H1 (cell line): ENCODE results near the gene PBX3. TPM values are rescaled to one million over a fixed set of nuclear protein-coding genes. Genes with fewer than 3 reads are reported as not detected.

Experiments used
- CTCF ChIA-PET: fragments of 300-600 bp; sonication (Branson Sonifier 250); formaldehyde crosslinking; loops from one replicate; lab custom pipeline; 2021; ENCODE audit not compliant: partially characterized antibody; lab: Charles Lee
- POLR2A ChIA-PET: fragments of 300-600 bp; sonication (Branson Sonifier 250); formaldehyde crosslinking; loops from one replicate; lab custom pipeline; 2021; ENCODE audit warnings: inconsistent platforms; ENCODE audit not compliant: partially characterized antibody; lab: Charles Lee
- DNase-seq, 2 experiments: peaks; one replicate each; pipeline versions ENCODE4 v3.0.0 to v3.0.0-alpha.2; 2010 to 2022; ENCODE audit warnings: low spot score in 2 of 2, low read depth in 1 of 2, mixed read lengths in 1 of 2
- FAIRE-seq: peaks from 2 replicates; lab custom pipeline; 2011; peaks lifted over from hg19 to GRCh38; lab: Jason Lieb, UNC
- H2AFZ ChIP-seq: 2 replicates; pipeline ENCODE4 v1.8.1; 2012; ENCODE audit warnings: low read length, inconsistent platforms
- H2AK5ac ChIP-seq: 2 replicates; pipeline ENCODE4 v1.6.1; 2013; ENCODE audit warnings: low read depth, low read length
- H2BK120ac ChIP-seq: replicated peaks from 2 replicates; pipeline ENCODE3; 2013; ENCODE audit warnings: low read depth, low read length, inconsistent platforms
- H2BK12ac ChIP-seq: 2 replicates; pipeline ENCODE4 v1.6.1; 2013; ENCODE audit warnings: low read depth, low read length
- H2BK15ac ChIP-seq: 2 replicates; pipeline ENCODE4 v1.6.1; 2013; ENCODE audit warnings: low read length
- H2BK20ac ChIP-seq: 2 replicates; pipeline ENCODE4 v1.6.1; 2013; ENCODE audit warnings: low read length
- H2BK5ac ChIP-seq: 2 replicates; pipeline ENCODE4 v1.6.1; 2013; ENCODE audit warnings: low read depth, low read length
- H3K14ac ChIP-seq: 2 replicates; pipeline ENCODE4 v1.6.1; 2013; ENCODE audit warnings: inconsistent platforms; ENCODE audit not compliant: insufficient read length
- H3K18ac ChIP-seq: 2 replicates; pipeline ENCODE4 v1.6.1; 2013; ENCODE audit warnings: low read length; ENCODE audit errors: extremely low read depth
- H3K23ac ChIP-seq: 2 replicates; pipeline ENCODE4 v1.6.1; 2013; ENCODE audit warnings: inconsistent platforms; ENCODE audit not compliant: insufficient read length
- H3K23me2 ChIP-seq: 2 replicates; pipeline ENCODE4 v1.6.1; 2013; ENCODE audit warnings: low read depth, low read length
- H3K27ac ChIP-seq: 2 replicates; pipeline ENCODE4 v1.6.1; 2011; ENCODE audit warnings: low read depth, low read length, inconsistent platforms
- H3K27me3 ChIP-seq, 4 experiments: replicated peaks in 1 of 4; 1 replicate in 1 of 4; 2 replicates in 3 of 4; pipeline versions ENCODE4 v1.6.1 to v1.8.1; 2011 to 2013; ENCODE audit warnings: low read length in 3 of 4, mild to moderate bottlenecking in 3 of 4, inconsistent platforms in 2 of 4, mixed read lengths in 2 of 4, moderate library complexity in 1 of 4; ENCODE audit not compliant: control insufficient read depth in 3 of 4, insufficient read depth in 3 of 4; ENCODE audit errors: extremely low read depth in 1 of 4
- H3K36me3 ChIP-seq, 4 experiments: 2 replicates each; pipeline versions ENCODE4 v1.6.1 to v1.8.1; 2011 to 2013; ENCODE audit warnings: mild to moderate bottlenecking in 4 of 4, low read length in 3 of 4, moderate library complexity in 2 of 4, control low read depth in 1 of 4, inconsistent platforms in 1 of 4; ENCODE audit not compliant: insufficient read depth in 4 of 4, control insufficient read depth in 2 of 4
- H3K4ac ChIP-seq: replicated peaks from 2 replicates; pipeline ENCODE3; 2013; ENCODE audit warnings: low read length, low read depth, mixed read lengths, inconsistent platforms; ENCODE audit not compliant: insufficient read length
- H3K4me1 ChIP-seq, 4 experiments: replicated peaks in 1 of 4; 1 replicate in 1 of 4; 2 replicates in 3 of 4; pipeline versions ENCODE4 v1.6.1 to v1.8.1; 2011 to 2013; ENCODE audit warnings: low read length in 3 of 4, inconsistent platforms in 2 of 4, mixed read lengths in 1 of 4; ENCODE audit not compliant: insufficient read depth in 4 of 4, control insufficient read depth in 3 of 4
- H3K4me2 ChIP-seq, 2 experiments: 2 replicates each; pipeline versions ENCODE4 v1.6.1 to v1.8.1; 2011 to 2013; ENCODE audit warnings: low read depth in 2 of 2, low read length in 2 of 2, control low read depth in 1 of 2, inconsistent platforms in 1 of 2, mild to moderate bottlenecking in 1 of 2; ENCODE audit not compliant: insufficient read depth in 1 of 2
- H3K4me3 ChIP-seq, 4 experiments: fragments of 200-600, 300-600 bp in 1 of 4; sonication (generic), shearing (Covaris generic), sonication (Bioruptor Twin) in 1 of 4; 2 replicates each; pipeline versions ENCODE4 v1.5.1 to v1.8.1; 2011 to 2016; ENCODE audit warnings: low read length in 4 of 4, low read depth in 3 of 4, control low read depth in 2 of 4, inconsistent platforms in 2 of 4, mild to moderate bottlenecking in 2 of 4, mixed read lengths in 1 of 4, moderate library complexity in 1 of 4; ENCODE audit not compliant: insufficient read depth in 2 of 4; ENCODE audit errors: extremely low read depth in 1 of 4
- H3K56ac ChIP-seq: replicated peaks from 2 replicates; pipeline ENCODE3; 2013; ENCODE audit warnings: low read depth, mild to moderate bottlenecking, mixed read lengths, low read length, inconsistent platforms; ENCODE audit not compliant: insufficient read length
- H3K79me1 ChIP-seq: 2 replicates; pipeline ENCODE4 v1.6.1; 2013; ENCODE audit warnings: low read depth, low read length, control low read depth
- H3K79me2 ChIP-seq, 2 experiments: 2 replicates each; pipeline versions ENCODE4 v1.6.1 to v1.8.1; 2012 to 2013; ENCODE audit warnings: low read length in 2 of 2, mild to moderate bottlenecking in 2 of 2, inconsistent platforms in 1 of 2; ENCODE audit not compliant: insufficient read depth in 2 of 2, control insufficient read depth in 1 of 2
- H3K9ac ChIP-seq, 4 experiments: replicated peaks in 1 of 4; 1 replicate in 1 of 4; 2 replicates in 3 of 4; pipeline versions ENCODE4 v1.6.1 to v1.8.1; 2011 to 2013; ENCODE audit warnings: low read depth in 3 of 4, low read length in 3 of 4, control low read depth in 2 of 4, mild to moderate bottlenecking in 2 of 4, moderate library complexity in 2 of 4, inconsistent platforms in 1 of 4; ENCODE audit errors: extremely low read depth in 1 of 4
- H3K9me3 ChIP-seq, 2 experiments: 2 replicates each; pipeline versions ENCODE4 v1.6.1 to v1.8.1; 2012 to 2013; ENCODE audit warnings: mild to moderate bottlenecking in 2 of 2, moderate library complexity in 2 of 2, control low read depth in 1 of 2, inconsistent platforms in 1 of 2, low read depth in 1 of 2, low read length in 1 of 2, mixed read lengths in 1 of 2; ENCODE audit not compliant: insufficient read depth in 2 of 2
- H4K20me1 ChIP-seq, 2 experiments: replicated peaks in 1 of 2; 2 replicates each; pipeline versions ENCODE3 to v1.8.1; 2011 to 2013; ENCODE audit warnings: inconsistent platforms in 2 of 2, low read length in 2 of 2, mild to moderate bottlenecking in 1 of 2; ENCODE audit not compliant: insufficient read depth in 2 of 2, control insufficient read depth in 1 of 2
- H4K5ac ChIP-seq: 2 replicates; pipeline ENCODE4 v1.6.1; 2013; ENCODE audit warnings: low read length, low read depth, mixed read lengths, inconsistent platforms; ENCODE audit not compliant: insufficient read length
- H4K8ac ChIP-seq: 2 replicates; pipeline ENCODE4 v1.8.0; 2013; ENCODE audit warnings: mild to moderate bottlenecking, moderate library complexity, low read length, inconsistent platforms; ENCODE audit not compliant: insufficient read depth; ENCODE audit errors: extremely low read depth
- H4K91ac ChIP-seq: replicated peaks from 2 replicates; pipeline ENCODE3; 2013; ENCODE audit warnings: low read length, mixed read lengths, inconsistent platforms; ENCODE audit not compliant: insufficient read length
- BRCA1 ChIP-seq: IDR thresholded peaks from 2 replicates; pipeline ENCODE4 v1.6.1; 2012; ENCODE audit warnings: low read depth, low read length, improper control_type of control experiment
- CHD2 ChIP-seq: IDR thresholded peaks from 2 replicates; pipeline ENCODE4 v1.6.1; 2012; ENCODE audit warnings: low read length, improper control_type of control experiment
- EP300 ChIP-seq, 2 experiments: IDR thresholded peaks; 1 replicate in 1 of 2; 2 replicates in 1 of 2; pipeline ENCODE4 v1.6.1; 2011 to 2012; ENCODE audit warnings: low read depth in 2 of 2, low read length in 2 of 2, mild to moderate bottlenecking in 2 of 2, borderline replicate concordance in 1 of 2, inconsistent platforms in 1 of 2, moderate library complexity in 1 of 2
- MAFK ChIP-seq: IDR thresholded peaks from 2 replicates; pipeline ENCODE4 v1.6.1; 2012; ENCODE audit warnings: low read depth, mild to moderate bottlenecking, improper control_type of control experiment, low read length
- MAX ChIP-seq: IDR thresholded peaks from 2 replicates; pipeline ENCODE4 v1.6.1; 2012; ENCODE audit warnings: inconsistent platforms
- SIN3A ChIP-seq, 2 experiments: IDR thresholded peaks in 1 of 2; conservative IDR thresholded peaks in 1 of 2; 2 replicates each; pipeline ENCODE4 v1.6.1; 2011 to 2012; ENCODE audit warnings: low read length in 2 of 2, improper control_type of control experiment in 1 of 2, low read depth in 1 of 2, mild to moderate bottlenecking in 1 of 2
- SP1 ChIP-seq: IDR thresholded peaks from 2 replicates; pipeline ENCODE4 v1.6.1; 2011; ENCODE audit warnings: low read depth, low read length
- SRF ChIP-seq: IDR thresholded peaks from 2 replicates; pipeline ENCODE4 v1.6.1; 2011; ENCODE audit warnings: mild to moderate bottlenecking, low read depth, low read length, moderate library complexity
- TAF1 ChIP-seq: IDR thresholded peaks from 2 replicates; pipeline ENCODE4 v1.6.1; 2011; ENCODE audit warnings: mild to moderate bottlenecking, low read depth, low read length
- ZNF274 ChIP-seq: IDR thresholded peaks from 2 replicates; pipeline ENCODE4 v1.7.0; 2012; ENCODE audit warnings: low read length, borderline replicate concordance; ENCODE audit errors: extremely low read depth
- WGBS, 2 experiments: shearing (Covaris generic) in 1 of 2; methylation state at CpG; one replicate each; pipeline versions ENCODE4 v1.1.6 to v1.1.7; 2013 to 2015; ENCODE audit warnings: low lambda C conversion rate in 2 of 2, mixed read lengths in 2 of 2, inconsistent platforms in 1 of 2, low coverage in 1 of 2, missing lambda C conversion rate in 1 of 2; ENCODE audit not compliant: insufficient replicate concordance in 2 of 2, insufficient coverage in 1 of 2, insufficient read length in 1 of 2; ENCODE audit errors: extremely low coverage in 1 of 2, missing lambda C conversion rate in 1 of 2; 5-methylcytosine and 5-hydroxymethylcytosine counted together
- polyA plus RNA-seq, 7 experiments: library from polyadenylated mRNA; depleted of rRNA in 3 of 7; stranded (reverse) in 5 of 7; unstranded in 2 of 7; fragments of >200 nt in 5 of 7; fragments of 200-250 nt in 2 of 7; gene quantifications; 1 replicate in 5 of 7; 2 replicates in 1 of 7; 4 replicates in 1 of 7; pipeline versions ENCODE4 v1.2.1 to v1.2.3, GENCODE V29; 2011 to 2013; ENCODE audit warnings: missing spikeins in 2 of 7, mixed read lengths in 2 of 7
- total RNA-seq: library from RNA; stranded (reverse); fragmentation: NEBNext Ultra II Directional; extraction: Animal tissue kit (Norgen Biotek cat#: 25700); gene quantifications from 2 replicates; pipeline ENCODE4 v1.2.1, GENCODE V29; 2021

PBX3 gene
- total and polyA plus RNA-seq, 2 of the 8 experiments (the other 6 are each of a cell fraction or from before 2014, with no cell fraction given): 22.7 to 44.3 TPM

GRCh38 chr9:125896404-125896803 is 149.2 kb downstream of the PBX3 start:
- Histone ChIP-seq H3K4me2 (no peak overlapping the region), H3K27ac (no peak overlapping the region), H4K8ac (no peak overlapping the region), H3K4me3 (no peak overlapping the region), H2BK15ac (no peak overlapping the region), H3K4ac (no peak overlapping the region), H3K23ac (no peak overlapping the region), H3K79me2 (peaks cover 0 to 76% of the 10 kb centered on the region in 2 experiments; a peak in 2 of 4 replicates), H2AFZ (no peak overlapping the region), H3K9me3 (no peaks in the 10 kb centered on the region), H3K27me3 (no peaks in the 10 kb centered on the region), H3K9ac (no peak overlapping the region), H3K4me1 (peaks cover 3 to 12% (median 6%) of the 10 kb centered on the region in 4 experiments; a peak in 5 of 7 replicates), H3K36me3 (no peaks in the 10 kb centered on the region), H2BK5ac (no peak overlapping the region), H2AK5ac (no peak overlapping the region), H2BK20ac (no peak overlapping the region), H4K5ac (no peak overlapping the region), H3K14ac (no peak overlapping the region), H4K91ac (no peak overlapping the region), H3K79me1 (no peaks in the 10 kb centered on the region), H2BK12ac (no peak overlapping the region), H3K56ac (no peak overlapping the region), H3K18ac (no peak overlapping the region), H4K20me1 (peaks cover 0 to 2% of the 10 kb centered on the region in 2 experiments), H2BK120ac (no peak overlapping the region), H3K23me2 (no peaks in the 10 kb centered on the region)
- 89% methylated on average over 2 of the region's 2 CpGs; no CpG with 5 or more reads in 1 of the 2 experiments for WGBS, 2 experiments
- DNase-seq (no peak), FAIRE-seq (no peak)
- POLR2A ChIA-PET: interaction anchor here (0.6 to 1.1 kb wide), 2 partner anchors 14 to 494 kb away, joined by 3 to 4 read pairs; no protein-coding TSS in a partner anchor
- CTCF ChIA-PET: interaction anchor here (0.6 kb wide), 1 partner anchor 1928 kb away, joined by 3 read pairs; no protein-coding TSS in a partner anchor
- no peak for TF ChIP-seq TAF1
- TF ChIP-seq ZNF274: no peak
- no peak for TF ChIP-seq SP1
- TF ChIP-seq CHD2: no peak
- no peak for TF ChIP-seq SRF
- TF ChIP-seq SIN3A (conservative IDR thresholded peaks at IDR 0.05 in 1 of 2, IDR thresholded peaks at IDR 0.05 in 1 of 2; ENCODE audit: low read depth in 1 of 2, low read length in 2 of 2): no peak
- TF ChIP-seq MAFK: no peak
- no peak for TF ChIP-seq MAX
- no peak for TF ChIP-seq EP300 (IDR thresholded peaks at IDR 0.05; ENCODE audit: borderline replicate concordance in 1 of 2, low read depth in 2 of 2, low read length in 2 of 2)
- no peak for TF ChIP-seq BRCA1
